ENCODE results near the gene NDUFB3.
"Not testable (repeated sequence)": the region's sequence is repeated elsewhere in the genome, so short reads cannot be mapped to it uniquely, and the experiment has no call there.

The NDUFB3 gene

DNA sequence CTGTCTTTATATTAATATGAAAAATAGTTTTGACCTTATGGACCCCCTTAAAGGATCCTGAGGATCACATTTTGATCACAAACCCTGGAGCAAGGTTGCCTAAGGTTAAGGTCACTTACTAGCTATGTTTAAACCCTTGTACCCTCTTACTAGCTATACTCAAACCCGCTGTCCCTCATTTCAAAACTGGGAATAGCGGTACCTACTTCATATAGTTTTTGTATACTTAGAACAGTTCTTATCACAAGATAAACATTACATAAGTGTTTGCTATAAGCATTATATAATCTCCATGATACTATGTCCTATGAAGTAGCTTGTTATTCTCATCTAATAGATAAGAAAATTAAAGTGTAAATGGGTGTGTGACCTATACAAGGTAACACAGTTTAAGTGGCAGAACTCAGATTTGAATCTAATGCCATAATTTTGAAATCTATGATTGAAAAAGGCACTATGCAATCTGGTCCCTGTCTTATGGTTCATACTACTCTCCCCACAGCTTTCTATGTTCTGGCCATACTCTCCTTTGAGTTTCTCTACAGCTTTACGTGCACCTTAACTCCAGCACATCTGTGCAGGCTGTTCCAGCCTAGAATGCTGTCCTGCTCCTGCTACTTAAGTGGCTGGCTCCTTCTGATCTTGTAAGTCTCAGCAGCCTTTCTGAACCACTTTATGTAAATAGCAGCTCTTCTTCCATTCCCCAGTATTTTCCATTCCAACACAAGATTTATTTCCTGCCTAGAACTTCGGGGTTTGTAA is 30.8 kb upstream of the NDUFB3 start:
- no peak overlapping the region for H2BK5ac ChIP-seq (ENCODE audit: low read length)
- no peak overlapping the region for H3K4me2 ChIP-seq (ENCODE audit: low read length)
- H3K4ac ChIP-seq (ENCODE audit: low read depth, low read length): no peak overlapping the region
- H3K18ac ChIP-seq (ENCODE audit: low read length): no peak overlapping the region
- H2BK15ac ChIP-seq (replicated peaks; ENCODE audit: low read depth): no peak overlapping the region
- no peaks in the 10 kb centered on the region for H3K79me2 ChIP-seq (ENCODE audit: control insufficient read depth, insufficient read depth, low read length)
- no peaks in the 10 kb centered on the region for H3K4me1 ChIP-seq (ENCODE audit: control insufficient read depth, low read depth, low read length)
- no peak overlapping the region for H3K23ac ChIP-seq (ENCODE audit: low read length)
- no peak overlapping the region for H3K4me3 ChIP-seq (ENCODE audit: low read length)
- DNase-seq: no peak
- WGBS (ENCODE audit: extremely low coverage, insufficient coverage, low lambda C conversion rate): no CpG with 5 or more reads among the region's 4 CpGs
- H4K8ac ChIP-seq (ENCODE audit: low read depth, low read length): no peak overlapping the region
- no peak overlapping the region for H4K5ac ChIP-seq (ENCODE audit: low read length)
- H3K56ac ChIP-seq (ENCODE audit: low read length): no peak overlapping the region
- H3K36me3 ChIP-seq (ENCODE audit: control insufficient read depth, insufficient read depth, low read length): no peaks in the 10 kb centered on the region
- no peak overlapping the region for H3K27ac ChIP-seq (ENCODE audit: low read depth, low read length)
- no peak overlapping the region for H2AK5ac ChIP-seq (ENCODE audit: low read length)
- H2BK120ac ChIP-seq (ENCODE audit: low read depth, low read length): no peak overlapping the region
- no peaks in the 10 kb centered on the region for H3K27me3 ChIP-seq (ENCODE audit: insufficient read depth, low read length, poor library complexity)
- no peak overlapping the region for H3K9ac ChIP-seq (ENCODE audit: low read length)
- no peaks in the 10 kb centered on the region for H3K79me1 ChIP-seq (ENCODE audit: low read length)

GRCh38 chr2:201042451-201042850 is 29.4 kb upstream of the NDUFB3 start:
- H2AK5ac ChIP-seq (ENCODE audit: low read length); H3K18ac ChIP-seq (ENCODE audit: low read length); H3K4ac ChIP-seq (ENCODE audit: low read depth, low read length); DNase-seq; H3K36me3 ChIP-seq (ENCODE audit: control insufficient read depth, insufficient read depth, low read length); H3K56ac ChIP-seq (ENCODE audit: low read length); H3K4me2 ChIP-seq (ENCODE audit: low read length); H2BK5ac ChIP-seq (ENCODE audit: low read length); H3K4me1 ChIP-seq (ENCODE audit: control insufficient read depth, low read depth, low read length); H3K27me3 ChIP-seq (ENCODE audit: insufficient read depth, low read length, poor library complexity); H2BK15ac ChIP-seq (replicated peaks; ENCODE audit: low read depth); H3K79me2 ChIP-seq (ENCODE audit: control insufficient read depth, insufficient read depth, low read length); H3K79me1 ChIP-seq (ENCODE audit: low read length); H3K27ac ChIP-seq (ENCODE audit: low read depth, low read length); H3K4me3 ChIP-seq (ENCODE audit: low read length); H3K23ac ChIP-seq (ENCODE audit: low read length); H4K5ac ChIP-seq (ENCODE audit: low read length); H4K8ac ChIP-seq (ENCODE audit: low read depth, low read length); H3K9ac ChIP-seq (ENCODE audit: low read length); H2BK120ac ChIP-seq (ENCODE audit: low read depth, low read length): not testable (repeated sequence)
- WGBS (ENCODE audit: extremely low coverage, insufficient coverage, low lambda C conversion rate): no CpG with 5 or more reads among the region's 36 CpGs

GRCh38 chr2:201043050-201043449 is 28.8 kb upstream of the NDUFB3 start:
- not testable (repeated sequence) for H2BK15ac ChIP-seq (replicated peaks; ENCODE audit: low read depth); H3K27me3 ChIP-seq (ENCODE audit: insufficient read depth, low read length, poor library complexity); H3K27ac ChIP-seq (ENCODE audit: low read depth, low read length); H2BK120ac ChIP-seq (ENCODE audit: low read depth, low read length); DNase-seq; H3K79me1 ChIP-seq (ENCODE audit: low read length); H3K23ac ChIP-seq (ENCODE audit: low read length); H2AK5ac ChIP-seq (ENCODE audit: low read length); H3K9ac ChIP-seq (ENCODE audit: low read length); H2BK5ac ChIP-seq (ENCODE audit: low read length); H3K4ac ChIP-seq (ENCODE audit: low read depth, low read length); H3K4me1 ChIP-seq (ENCODE audit: control insufficient read depth, low read depth, low read length); H3K79me2 ChIP-seq (ENCODE audit: control insufficient read depth, insufficient read depth, low read length); H4K8ac ChIP-seq (ENCODE audit: low read depth, low read length); H3K36me3 ChIP-seq (ENCODE audit: control insufficient read depth, insufficient read depth, low read length); H3K18ac ChIP-seq (ENCODE audit: low read length); H4K5ac ChIP-seq (ENCODE audit: low read length); H3K4me2 ChIP-seq (ENCODE audit: low read length); H3K56ac ChIP-seq (ENCODE audit: low read length); H3K4me3 ChIP-seq (ENCODE audit: low read length)
- WGBS (ENCODE audit: extremely low coverage, insufficient coverage, low lambda C conversion rate): no CpG with 5 or more reads among the region's 5 CpGs

- peaks cover 6% of the 10 kb centered on the region for H3K79me1 ChIP-seq (ENCODE audit: low read length)
- H3K4me3 ChIP-seq (ENCODE audit: low read length): no peak overlapping the region
- H3K23ac ChIP-seq (ENCODE audit: low read length): no peak overlapping the region
- H3K27me3 ChIP-seq (ENCODE audit: insufficient read depth, low read length, poor library complexity): no peaks in the 10 kb centered on the region
- no peak overlapping the region for H2AK5ac ChIP-seq (ENCODE audit: low read length)
- no peak overlapping the region for H4K8ac ChIP-seq (ENCODE audit: low read depth, low read length)
- no peak overlapping the region for H3K9ac ChIP-seq (ENCODE audit: low read length)
- WGBS (ENCODE audit: extremely low coverage, insufficient coverage, low lambda C conversion rate): no CpG with 5 or more reads among the region's 2 CpGs
- DNase-seq: no peak
- no peaks in the 10 kb centered on the region for H3K4me1 ChIP-seq (ENCODE audit: control insufficient read depth, low read depth, low read length)
- no peak overlapping the region for H3K4me2 ChIP-seq (ENCODE audit: low read length)
- H3K79me2 ChIP-seq (ENCODE audit: control insufficient read depth, insufficient read depth, low read length): no peaks in the 10 kb centered on the region
- H3K4ac ChIP-seq (ENCODE audit: low read depth, low read length): no peak overlapping the region
- no peak overlapping the region for H4K5ac ChIP-seq (ENCODE audit: low read length)
- H2BK120ac ChIP-seq (ENCODE audit: low read depth, low read length): no peak overlapping the region
- H3K56ac ChIP-seq (ENCODE audit: low read length): no peak overlapping the region
- H3K18ac ChIP-seq (ENCODE audit: low read length): no peak overlapping the region
- H2BK5ac ChIP-seq (ENCODE audit: low read length): no peak overlapping the region
- H3K27ac ChIP-seq (ENCODE audit: low read depth, low read length): no peak overlapping the region
- no peak overlapping the region for H2BK15ac ChIP-seq (replicated peaks; ENCODE audit: low read depth)
- no peaks in the 10 kb centered on the region for H3K36me3 ChIP-seq (ENCODE audit: control insufficient read depth, insufficient read depth, low read length)
Measured at GRCh38 chr2:201046881-201047280, 24.9 kb upstream of the NDUFB3 start.

- no peak overlapping the region for H3K9ac ChIP-seq (ENCODE audit: low read length)
- no CpG with 5 or more reads among the region's 11 CpGs for WGBS (ENCODE audit: extremely low coverage, insufficient coverage, low lambda C conversion rate)
Measured at GRCh38 chr2:201049455-201049854, 22.3 kb upstream of the NDUFB3 start.

DNA sequence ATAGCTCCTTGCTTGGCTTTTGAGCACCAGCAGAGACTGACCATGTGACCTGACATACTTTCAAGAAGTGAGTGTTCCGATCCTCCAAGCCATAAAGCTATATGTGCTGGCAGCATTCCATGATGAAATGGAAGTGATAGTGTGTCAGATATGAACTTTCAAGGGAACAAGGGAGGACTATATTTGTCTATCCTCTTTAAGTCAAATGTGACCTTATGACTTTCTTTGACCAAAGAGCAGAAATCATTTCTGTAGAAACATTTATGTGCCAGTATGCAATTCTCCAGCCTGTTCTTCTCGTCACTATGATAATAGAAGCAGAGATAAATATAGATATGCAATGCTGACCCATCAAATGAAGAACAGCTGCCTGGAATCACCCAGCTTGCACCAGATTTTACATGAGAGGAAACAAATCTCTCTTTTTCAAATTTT is 14.7 kb upstream of the NDUFB3 start:
- H2BK15ac ChIP-seq (replicated peaks; ENCODE audit: low read depth): no peak overlapping the region

More at GRCh38 chr2:201049455-201049854, 22.3 kb upstream of the NDUFB3 start:
- H4K5ac ChIP-seq (ENCODE audit: low read length): no peak overlapping the region
- H3K4ac ChIP-seq (ENCODE audit: low read depth, low read length): no peak overlapping the region
- no peaks in the 10 kb centered on the region for H3K79me2 ChIP-seq (ENCODE audit: control insufficient read depth, insufficient read depth, low read length)
- no peak overlapping the region for H4K8ac ChIP-seq (ENCODE audit: low read depth, low read length)
- peaks cover 9% of the 10 kb centered on the region for H3K79me1 ChIP-seq (ENCODE audit: low read length)
- no peak overlapping the region for H3K18ac ChIP-seq (ENCODE audit: low read length)
- DNase-seq: no peak
- no peak overlapping the region for H2BK120ac ChIP-seq (ENCODE audit: low read depth, low read length)
- H3K4me1 ChIP-seq (ENCODE audit: control insufficient read depth, low read depth, low read length): no peaks in the 10 kb centered on the region
- no peaks in the 10 kb centered on the region for H3K27me3 ChIP-seq (ENCODE audit: insufficient read depth, low read length, poor library complexity)
- no peak overlapping the region for H3K23ac ChIP-seq (ENCODE audit: low read length)
- H3K36me3 ChIP-seq (ENCODE audit: control insufficient read depth, insufficient read depth, low read length): no peaks in the 10 kb centered on the region
- no peak overlapping the region for H2BK5ac ChIP-seq (ENCODE audit: low read length)
- no peak overlapping the region for H3K4me2 ChIP-seq (ENCODE audit: low read length)
- H3K56ac ChIP-seq (ENCODE audit: low read length): no peak overlapping the region
- no peak overlapping the region for H3K4me3 ChIP-seq (ENCODE audit: low read length)
- H3K27ac ChIP-seq (ENCODE audit: low read depth, low read length): no peak overlapping the region
- no peak overlapping the region for H2AK5ac ChIP-seq (ENCODE audit: low read length)
- no peak overlapping the region for H2BK15ac ChIP-seq (replicated peaks; ENCODE audit: low read depth)

More for the DNA sequence above, 14.7 kb upstream of the NDUFB3 start:
- H4K5ac ChIP-seq (ENCODE audit: low read length): no peak overlapping the region
- H2BK5ac ChIP-seq (ENCODE audit: low read length): no peak overlapping the region
- H3K23ac ChIP-seq (ENCODE audit: low read length): no peak overlapping the region
- WGBS (ENCODE audit: extremely low coverage, insufficient coverage, low lambda C conversion rate): no CpG with 5 or more reads among the region's 2 CpGs
- H3K27me3 ChIP-seq (ENCODE audit: insufficient read depth, low read length, poor library complexity): no peaks in the 10 kb centered on the region
- peaks cover 6% of the 10 kb centered on the region for H3K79me2 ChIP-seq (ENCODE audit: control insufficient read depth, insufficient read depth, low read length)
- no peak overlapping the region for H3K4me3 ChIP-seq (ENCODE audit: low read length)
- no peak overlapping the region for H2AK5ac ChIP-seq (ENCODE audit: low read length)
- peaks cover 17% of the 10 kb centered on the region for H3K4me1 ChIP-seq (ENCODE audit: control insufficient read depth, low read depth, low read length)
- H3K4me2 ChIP-seq (ENCODE audit: low read length): no peak overlapping the region
- H3K18ac ChIP-seq (ENCODE audit: low read length): no peak overlapping the region
- H3K9ac ChIP-seq (ENCODE audit: low read length): no peak overlapping the region
- no peak overlapping the region for H2BK120ac ChIP-seq (ENCODE audit: low read depth, low read length)
- H3K27ac ChIP-seq (ENCODE audit: low read depth, low read length): no peak overlapping the region
- DNase-seq: no peak
- no peak overlapping the region for H3K4ac ChIP-seq (ENCODE audit: low read depth, low read length)
- no peak overlapping the region for H3K56ac ChIP-seq (ENCODE audit: low read length)
- H3K36me3 ChIP-seq (ENCODE audit: control insufficient read depth, insufficient read depth, low read length): no peaks in the 10 kb centered on the region
- no peak overlapping the region for H4K8ac ChIP-seq (ENCODE audit: low read depth, low read length)
- peaks cover 15% of the 10 kb centered on the region for H3K79me1 ChIP-seq (ENCODE audit: low read length)

All from mesendoderm (in vitro differentiated cells).